Gastroesophageal sphincter (tissue), 4 donors: ENCODE results near the gene SNPH. TPM values are rescaled to one million over a fixed set of nuclear protein-coding genes. Genes with fewer than 3 reads are reported as not detected.

Experiments
- ATAC-seq: fragments of 150-250 bp; one replicate; pipeline ENCODE4 v1.9.1; 2016; ENCODE audit warnings: mild to moderate bottlenecking, moderate library complexity
- H3K27ac ChIP-seq, 4 donors: fragments of 200-600 bp; sonication (generic) in 3 of 4; 1 replicate in 3 of 4; 2 replicates in 1 of 4; pipeline ENCODE4 v1.5.1; 2016 to 2019
- H3K27me3 ChIP-seq: fragments of 200-600 bp; sonication (generic); one replicate; pipeline ENCODE4 v1.5.1; 2019
- H3K36me3 ChIP-seq, 2 donors: fragments of 200-600 bp; sonication (generic); one replicate each; pipeline ENCODE4 v1.5.1; 2019; ENCODE audit warnings: control low read depth in 1 of 2
- H3K4me1 ChIP-seq, 3 donors: fragments of 200-600 bp; sonication (generic); 1 replicate in 2 of 3; 2 replicates in 1 of 3; pipeline ENCODE4 v1.5.1; 2016 to 2019; ENCODE audit warnings: control low read depth in 2 of 3
- H3K4me3 ChIP-seq, 2 donors: fragments of 200-600 bp; sonication (generic); one replicate each; pipeline ENCODE4 v1.5.1; 2019; ENCODE audit warnings: mild to moderate bottlenecking in 1 of 2, moderate library complexity in 1 of 2
- H3K9me3 ChIP-seq, 3 donors: fragments of 200-600 bp; sonication (generic); one replicate each; pipeline ENCODE4 v1.5.1; 2017 to 2019; ENCODE audit warnings: control low read depth in 2 of 3
- EP300 ChIP-seq: sonication (generic); formaldehyde crosslinking; IDR thresholded peaks from one replicate; pipeline ENCODE4 v1.6.1; 2017; ENCODE audit warnings: antibody characterized with exemption, mild to moderate bottlenecking
- POLR2A ChIP-seq, 2 donors: fragments of 450-650 bp; IDR thresholded peaks; one replicate each; pipeline ENCODE4 v1.6.1; 2017; ENCODE audit warnings: antibody characterized with exemption in 2 of 2, mild to moderate bottlenecking in 2 of 2, moderate library complexity in 1 of 2
- POLR2AphosphoS5 ChIP-seq: sonication (generic); formaldehyde crosslinking; IDR thresholded peaks from one replicate; pipeline ENCODE4 v1.6.1; 2017; ENCODE audit warnings: antibody characterized with exemption
- WGBS, 2 donors: methylation state at CpG; one replicate each; pipeline ENCODE4 v1.1.5; 2018; ENCODE audit warnings: low coverage in 1 of 2; 5-methylcytosine and 5-hydroxymethylcytosine counted together
- total RNA-seq, 4 donors: library from RNA; depleted of rRNA; stranded (reverse); fragments of >200 nt; gene quantifications; one replicate each; pipeline ENCODE4 v1.1.0, GENCODE V29; 2016
- TF ChIP-seq, protein P1 (sequence below), 4 experiments: fragments of 200-600 bp in 2 of 4; fragments of 450-650 bp in 2 of 4; sonication (generic) in 1 of 4; IDR thresholded peaks; one replicate each; pipeline ENCODE4 v1.5.1; 2017 to 2019; ENCODE audit warnings: antibody characterized with exemption in 4 of 4, mild to moderate bottlenecking in 2 of 4, moderate library complexity in 2 of 4

SNPH gene
- total RNA-seq, 4 donors from 2014 or later, result 9.8 to 31.6 (median 12.5) TPM

DNA sequence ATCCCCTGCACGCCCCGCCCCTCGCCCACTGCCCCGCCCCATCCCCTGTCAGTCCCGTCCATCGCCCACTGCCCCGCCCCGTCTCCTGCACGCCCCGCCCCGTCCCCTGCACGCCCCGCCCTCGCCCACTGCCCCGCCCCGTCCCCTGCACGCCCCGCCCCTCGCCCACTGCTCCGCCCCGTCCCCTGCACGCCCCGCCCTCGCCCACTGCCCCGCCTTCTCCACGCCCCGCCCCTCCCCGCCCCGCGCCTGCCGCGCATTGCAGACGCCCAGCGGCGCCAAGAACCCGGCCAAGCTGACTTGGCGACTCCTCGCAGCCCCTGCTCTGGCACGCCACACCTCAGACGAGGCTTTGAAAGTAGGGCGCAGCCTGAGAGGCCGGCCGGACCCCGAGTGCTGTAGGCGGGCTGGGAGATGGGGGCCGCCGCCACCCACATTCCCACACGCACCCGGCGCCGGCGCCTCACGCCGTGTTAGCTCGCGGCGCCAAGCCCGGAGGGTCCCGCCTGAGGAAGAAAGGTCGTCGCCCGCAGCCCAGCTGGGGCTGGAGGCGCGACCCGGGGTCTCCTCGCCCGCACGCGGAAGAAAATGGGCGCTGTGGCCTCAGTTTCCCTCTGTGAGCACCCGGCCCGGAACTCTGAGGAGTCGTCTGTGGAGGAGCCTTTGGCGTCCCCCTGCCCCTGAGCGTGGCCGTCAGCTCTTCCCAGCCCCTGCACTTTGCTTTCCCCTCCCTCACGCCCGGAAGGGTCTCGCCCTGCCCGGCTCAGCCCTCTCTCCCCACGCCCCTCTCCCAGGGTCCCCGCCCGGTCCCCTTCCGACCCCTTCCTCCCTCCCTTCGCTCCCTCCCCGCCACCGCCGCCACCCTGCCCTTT lies 40.1 kb upstream of the SNPH start, which contains the start of gene RAD21L1:
Gene RAD21L1 (plus strand): TSS at position 262 of the 872 bp plus-strand sequence. CDS start 2,410 bp downstream, outside the sequence.
- Histone ChIP-seq H3K9me3 (no peaks in the 10 kb centered on the region), H3K36me3 (no peaks in the 10 kb centered on the region), H3K27me3 (peaks cover 69% of the 10 kb centered on the region), H3K4me1 (peaks cover 0 to 20% (median 10%) of the 10 kb centered on the region in 3 donors), H3K4me3 (peak within 1 kb of the TSS; percentile 32 to 63), H3K27ac (peak within 1 kb of the TSS in 2 of 4 donors; percentile 40 to 68)
- WGBS, 2 donors, result 1% methylated on average over 16 of the region's 88 CpGs; no CpG with 5 or more reads in 1 of the 2 donors
- ATAC-seq, result peak; percentile 70
- TF ChIP-seq POLR2AphosphoS5 (no peak), POLR2A (IDR thresholded peaks at IDR 0.05) (peak in 1 of 2 donors; percentile 11)

DNA sequence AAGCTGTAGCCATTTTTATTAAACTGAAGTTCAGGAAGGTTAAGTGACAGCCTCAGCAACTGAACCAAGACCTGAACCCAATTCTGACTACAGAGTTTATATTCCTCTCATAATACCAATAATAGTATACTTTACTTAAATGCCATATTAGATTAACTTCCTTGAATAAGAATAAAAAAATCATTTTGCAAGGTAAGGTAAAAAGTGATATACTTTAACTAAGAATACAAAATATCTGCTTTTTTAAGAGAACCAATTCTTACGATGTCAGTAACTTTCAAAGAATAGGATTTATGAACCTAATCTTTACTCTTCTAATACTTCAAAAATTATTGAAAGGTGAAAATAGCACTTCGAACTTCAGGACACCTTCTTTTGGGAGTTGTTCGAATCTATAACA lies 36.6 kb upstream of the SNPH start:
- Histone ChIP-seq H3K36me3 (no peaks in the 10 kb centered on the region), H3K27me3 (peaks cover 64% of the 10 kb centered on the region), H3K4me3 (no peak overlapping the region), H3K4me1 (peaks cover 0 to 20% (median 10%) of the 10 kb centered on the region in 3 donors), H3K27ac (no peak overlapping the region), H3K9me3 (no peaks in the 10 kb centered on the region)
- TF ChIP-seq POLR2A (IDR thresholded peaks at IDR 0.05) (no peak), EP300 (no peak), POLR2AphosphoS5 (no peak)
- TF ChIP-seq, protein P1, sequence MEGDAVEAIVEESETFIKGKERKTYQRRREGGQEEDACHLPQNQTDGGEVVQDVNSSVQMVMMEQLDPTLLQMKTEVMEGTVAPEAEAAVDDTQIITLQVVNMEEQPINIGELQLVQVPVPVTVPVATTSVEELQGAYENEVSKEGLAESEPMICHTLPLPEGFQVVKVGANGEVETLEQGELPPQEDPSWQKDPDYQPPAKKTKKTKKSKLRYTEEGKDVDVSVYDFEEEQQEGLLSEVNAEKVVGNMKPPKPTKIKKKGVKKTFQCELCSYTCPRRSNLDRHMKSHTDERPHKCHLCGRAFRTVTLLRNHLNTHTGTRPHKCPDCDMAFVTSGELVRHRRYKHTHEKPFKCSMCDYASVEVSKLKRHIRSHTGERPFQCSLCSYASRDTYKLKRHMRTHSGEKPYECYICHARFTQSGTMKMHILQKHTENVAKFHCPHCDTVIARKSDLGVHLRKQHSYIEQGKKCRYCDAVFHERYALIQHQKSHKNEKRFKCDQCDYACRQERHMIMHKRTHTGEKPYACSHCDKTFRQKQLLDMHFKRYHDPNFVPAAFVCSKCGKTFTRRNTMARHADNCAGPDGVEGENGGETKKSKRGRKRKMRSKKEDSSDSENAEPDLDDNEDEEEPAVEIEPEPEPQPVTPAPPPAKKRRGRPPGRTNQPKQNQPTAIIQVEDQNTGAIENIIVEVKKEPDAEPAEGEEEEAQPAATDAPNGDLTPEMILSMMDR (IDR thresholded peaks at IDR 0.05), result no peak
- no peak for ATAC-seq
- 66 to 88% methylated on average over 3 of the region's 3 CpGs for WGBS, 2 donors

DNA sequence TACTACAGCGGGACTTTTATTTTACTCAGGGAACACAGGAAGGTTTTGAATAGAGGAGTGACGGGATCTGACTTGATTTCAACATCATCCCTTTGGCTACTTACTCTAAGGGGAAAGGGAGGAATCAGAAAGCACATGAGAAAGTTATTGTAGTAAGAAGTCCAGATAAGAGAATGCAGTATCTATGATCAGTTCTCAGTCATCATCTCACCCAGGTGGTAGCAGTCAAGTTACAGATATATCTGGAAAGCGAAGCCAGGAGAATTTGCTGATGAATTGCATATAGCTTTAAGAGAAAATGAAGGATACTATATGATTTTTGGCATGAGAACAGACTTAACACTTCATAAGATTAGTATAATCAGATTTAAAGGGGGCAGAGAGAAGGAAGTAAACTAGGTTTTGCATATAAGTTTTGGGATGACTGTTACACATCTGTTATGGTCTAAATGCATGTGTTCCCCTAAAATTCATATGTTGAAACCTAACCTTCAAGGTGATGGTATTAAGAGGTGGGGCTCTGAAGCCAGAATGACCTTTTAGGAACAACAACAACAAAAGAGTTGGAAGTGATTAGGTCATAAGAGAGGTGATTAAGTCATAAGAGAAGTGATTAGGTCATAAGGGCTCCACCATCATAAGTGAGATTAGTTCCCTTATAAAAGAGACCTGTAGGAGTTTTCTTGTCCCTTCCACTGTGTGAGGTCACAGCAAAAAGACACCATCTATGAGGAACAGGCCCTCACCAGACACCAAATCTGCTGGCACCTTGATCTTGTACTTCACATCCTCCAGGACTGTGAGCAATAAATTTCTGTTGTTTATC lies 33.6 kb upstream of the SNPH start:
- Histone ChIP-seq H3K4me3 (no peak overlapping the region), H3K4me1 (no peaks in the 10 kb centered on the region), H3K9me3 (no peaks in the 10 kb centered on the region), H3K27ac (no peak overlapping the region), H3K36me3 (no peaks in the 10 kb centered on the region), H3K27me3 (peaks cover 54% of the 10 kb centered on the region)
- 64 to 95% methylated on average over 3 of the region's 3 CpGs for WGBS, 2 donors
- TF ChIP-seq POLR2A (IDR thresholded peaks at IDR 0.05) (no peak), POLR2AphosphoS5 (no peak)
- TF ChIP-seq, protein P1 (IDR thresholded peaks at IDR 0.05), result no peak
- ATAC-seq, result no peak

DNA sequence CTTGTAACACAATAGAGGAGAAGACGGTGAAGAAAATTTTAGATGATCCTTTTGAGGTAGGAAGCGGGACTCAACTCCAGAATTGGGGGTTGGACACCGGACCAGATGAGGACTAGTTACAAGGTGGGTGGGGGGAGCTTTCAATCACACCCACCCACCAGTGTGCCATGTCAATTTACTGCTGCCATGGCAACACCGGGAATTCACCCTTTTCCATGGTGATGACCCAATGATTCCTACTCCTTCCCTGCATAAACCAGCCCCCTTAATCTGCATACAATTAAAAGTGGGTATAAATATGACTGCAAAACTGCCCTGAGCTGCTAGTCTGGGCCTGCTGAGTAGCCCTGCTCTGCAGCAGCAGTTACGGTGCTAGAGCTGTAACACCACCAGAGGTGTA lies 25.5 kb upstream of the SNPH start:
- ATAC-seq, result no peak
- TF ChIP-seq, protein P1 (IDR thresholded peaks at IDR 0.05), result no peak
- TF ChIP-seq EP300 (no peak), POLR2AphosphoS5 (no peak), POLR2A (IDR thresholded peaks at IDR 0.05) (no peak)
- Histone ChIP-seq H3K27ac (no peak overlapping the region), H3K4me3 (no peak overlapping the region), H3K36me3 (no peaks in the 10 kb centered on the region), H3K4me1 (no peaks in the 10 kb centered on the region), H3K27me3 (peaks cover 44% of the 10 kb centered on the region), H3K9me3 (no peaks in the 10 kb centered on the region)
- WGBS, 2 donors, result 76 to 87% methylated on average over 3 to 5 of the region's 5 CpGs

DNA sequence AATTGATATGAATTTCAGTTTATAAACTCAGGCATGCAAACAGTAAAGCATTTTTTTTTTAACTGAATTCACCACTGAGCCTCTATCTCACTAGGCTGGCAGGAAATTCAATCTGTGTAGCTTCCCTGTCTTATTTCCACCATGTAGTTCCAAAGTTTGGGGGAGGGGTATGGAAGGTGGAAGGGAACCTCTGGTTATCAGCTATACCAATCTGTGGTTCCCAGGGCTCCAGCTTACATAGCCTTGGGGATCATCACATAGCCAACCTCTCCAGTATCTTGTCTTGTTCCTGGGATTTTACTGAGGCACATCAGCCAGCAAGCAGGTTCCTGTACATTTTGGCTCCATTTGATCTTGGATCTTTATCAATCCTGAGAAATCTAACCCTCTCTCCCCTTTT lies 24.6 kb upstream of the SNPH start:
- Histone ChIP-seq H3K9me3 (no peaks in the 10 kb centered on the region), H3K36me3 (no peaks in the 10 kb centered on the region), H3K4me3 (no peak overlapping the region), H3K4me1 (no peaks in the 10 kb centered on the region), H3K27me3 (peaks cover 34% of the 10 kb centered on the region), H3K27ac (no peak overlapping the region)
- ATAC-seq, result no peak
- TF ChIP-seq POLR2AphosphoS5 (no peak), POLR2A (IDR thresholded peaks at IDR 0.05) (no peak), EP300 (no peak)
- TF ChIP-seq, protein P1 (IDR thresholded peaks at IDR 0.05), result no peak
